Epithelial cell of esophagus (primary cell): ENCODE data around the gene P2RX1.

Experiments used
- DNase-seq: peaks from one replicate; pipeline ENCODE4 v3.0.0; 2010; ENCODE audit warnings: low read depth
- H3K4me3 ChIP-seq: 2 replicates; pipeline ENCODE4 v1.5.1; 2011; ENCODE audit warnings: mild to moderate bottlenecking, low read length, control low read depth
- TF ChIP-seq, protein P1 (sequence below): IDR thresholded peaks from 2 replicates; pipeline ENCODE4 v1.5.1; 2011; ENCODE audit warnings: low read depth, mild to moderate bottlenecking, low read length, control low read depth, inconsistent platforms; ENCODE audit not compliant: insufficient read depth; ENCODE audit errors: missing control alignments

Gene P2RX1

GRCh38 chr17:3921502-3922319 lies 5.4 kb upstream of the P2RX1 start:
- TF ChIP-seq, protein P1, sequence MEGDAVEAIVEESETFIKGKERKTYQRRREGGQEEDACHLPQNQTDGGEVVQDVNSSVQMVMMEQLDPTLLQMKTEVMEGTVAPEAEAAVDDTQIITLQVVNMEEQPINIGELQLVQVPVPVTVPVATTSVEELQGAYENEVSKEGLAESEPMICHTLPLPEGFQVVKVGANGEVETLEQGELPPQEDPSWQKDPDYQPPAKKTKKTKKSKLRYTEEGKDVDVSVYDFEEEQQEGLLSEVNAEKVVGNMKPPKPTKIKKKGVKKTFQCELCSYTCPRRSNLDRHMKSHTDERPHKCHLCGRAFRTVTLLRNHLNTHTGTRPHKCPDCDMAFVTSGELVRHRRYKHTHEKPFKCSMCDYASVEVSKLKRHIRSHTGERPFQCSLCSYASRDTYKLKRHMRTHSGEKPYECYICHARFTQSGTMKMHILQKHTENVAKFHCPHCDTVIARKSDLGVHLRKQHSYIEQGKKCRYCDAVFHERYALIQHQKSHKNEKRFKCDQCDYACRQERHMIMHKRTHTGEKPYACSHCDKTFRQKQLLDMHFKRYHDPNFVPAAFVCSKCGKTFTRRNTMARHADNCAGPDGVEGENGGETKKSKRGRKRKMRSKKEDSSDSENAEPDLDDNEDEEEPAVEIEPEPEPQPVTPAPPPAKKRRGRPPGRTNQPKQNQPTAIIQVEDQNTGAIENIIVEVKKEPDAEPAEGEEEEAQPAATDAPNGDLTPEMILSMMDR, result no peak

GRCh38 chr17:3921006-3921405 lies 4.7 kb upstream of the P2RX1 start:
- no peak overlapping the region for H3K4me3 ChIP-seq
- TF ChIP-seq, protein P1, result no peak
- no peak for DNase-seq

More at GRCh38 chr17:3921502-3922319, 5.4 kb upstream of the P2RX1 start:
- no peak overlapping the region for H3K4me3 ChIP-seq
- DNase-seq, result no peak

GRCh38 chr17:3919123-3919624 lies 2.9 kb upstream of the P2RX1 start:
- TF ChIP-seq, protein P1, result no peak
- no peak overlapping the region for H3K4me3 ChIP-seq
- peak; percentile 40 for DNase-seq

- no peak for DNase-seq
- no peak overlapping the region for H3K4me3 ChIP-seq
- TF ChIP-seq, protein P1, result no peak
Measured at GRCh38 chr17:3918372-3919122, 2.3 kb upstream of the P2RX1 start.

DNA sequence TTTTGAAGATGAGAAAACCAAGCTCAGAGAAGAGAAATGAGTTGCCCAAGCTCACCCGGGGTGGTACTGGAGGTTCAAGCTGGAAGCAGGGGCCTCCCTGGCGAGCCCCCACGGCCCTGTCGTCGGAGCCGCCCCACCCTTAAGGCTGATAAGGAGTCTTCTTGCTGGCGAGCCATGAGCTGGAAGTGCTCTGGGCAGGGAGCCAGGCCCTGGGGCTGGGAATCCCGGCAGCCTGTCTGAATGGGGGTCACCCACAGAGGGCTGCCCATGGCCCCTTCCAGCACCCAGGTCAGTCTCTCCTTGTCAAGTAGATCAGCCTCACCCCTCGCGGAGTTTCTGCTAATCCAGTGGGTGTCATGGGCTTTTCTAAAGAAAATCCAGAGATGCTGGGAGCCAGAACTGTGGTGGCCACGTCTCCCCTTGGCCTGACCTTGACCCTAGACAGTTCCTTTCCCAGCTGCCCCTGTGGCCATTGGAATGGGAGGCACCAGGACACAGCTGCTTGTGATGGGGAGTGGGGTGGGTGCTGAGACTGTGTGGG lies 1.2 kb upstream of the P2RX1 start:
- TF ChIP-seq, protein P1, result no peak
- DNase-seq, result no peak
- no peak overlapping the region for H3K4me3 ChIP-seq

GRCh38 chr17:3916825-3917224 lies 560 bp upstream of the P2RX1 start:
- no peak overlapping the region for H3K4me3 ChIP-seq
- DNase-seq, result no peak
- TF ChIP-seq, protein P1, result no peak
